HG03520 (cell line): ENCODE measurements around the gene CYSRT1.

Experiments used
- ATAC-seq: cut with Tn5 transposase; IDR thresholded peaks from one replicate; pipeline ENCODE4 v1.9.1; 2021; ENCODE audit warnings: mild to moderate bottlenecking, moderate library complexity; ENCODE audit not compliant: unreplicated experiment

The CYSRT1 gene

GRCh38 chr9:137205126-137206069, 19.6 kb upstream of the CYSRT1 start, which contains the start of the genes NDOR1 and TMEM203:
TSS of gene NDOR1 (plus strand) at chr9:137205700. CDS start at chr9:137205778, 78 bp downstream.
TSS of gene TMEM203 (minus strand) at chr9:137205648. CDS start at chr9:137205414, 234 bp downstream.
- ATAC-seq, result peak; percentile 34

GRCh38 chr9:137206602-137207001, 18.4 kb upstream of the CYSRT1 start:
- ATAC-seq, result no peak

- ATAC-seq, result no peak
These were observed 13.4 kb upstream of the CYSRT1 start for GRCh38 chr9:137211532-137211931.

GRCh38 chr9:137212520-137212919, 12.5 kb upstream of the CYSRT1 start:
- no peak for ATAC-seq

- ATAC-seq, result no peak
These were observed 11.6 kb upstream of the CYSRT1 start for GRCh38 chr9:137213160-137214060.

GRCh38 chr9:137214620-137215019, 10.4 kb upstream of the CYSRT1 start:
- ATAC-seq, result no peak

- ATAC-seq, result no peak
These were observed 9.6 kb upstream of the CYSRT1 start for GRCh38 chr9:137215196-137215986.

GRCh38 chr9:137216188-137216965, 8.6 kb upstream of the CYSRT1 start:
- no peak for ATAC-seq

GRCh38 chr9:137217276-137218211, 7.4 kb upstream of the CYSRT1 start:
- no peak for ATAC-seq

- ATAC-seq, result no peak
These were observed 6.7 kb upstream of the CYSRT1 start for GRCh38 chr9:137218212-137218753.

GRCh38 chr9:137218754-137219271, 6.2 kb upstream of the CYSRT1 start:
- no peak for ATAC-seq

- ATAC-seq, result no peak
These were observed 5.1 kb upstream of the CYSRT1 start for GRCh38 chr9:137219757-137220316.

- ATAC-seq, result no peak
These were observed 4.5 kb upstream of the CYSRT1 start for GRCh38 chr9:137220317-137221094.

- ATAC-seq, result no peak
These were observed 3.9 kb upstream of the CYSRT1 start for GRCh38 chr9:137221095-137221505.

GRCh38 chr9:137221506-137222111, 3.4 kb upstream of the CYSRT1 start:
- ATAC-seq, result no peak

- no peak for ATAC-seq
These were observed 2.5 kb upstream of the CYSRT1 start, which contains the start of gene RNF208 for GRCh38 chr9:137222190-137223077. TSS of gene RNF208 (minus strand) at chr9:137222240. CDS start at chr9:137221212, 1,028 bp downstream.
